K562 (cell line): ENCODE data around the gene MT1M. TPM values are rescaled to one million over a fixed set of nuclear protein-coding genes. Genes with fewer than 3 reads are reported as not detected.

Experiments used
- CBFA2T3 ChIP-seq: fragments of 450-650 bp; IDR thresholded peaks from 2 replicates; pipeline ENCODE4 v1.6.1; 2017
- ESRRA ChIP-seq: fragments of 450-650 bp; IDR thresholded peaks from 2 replicates; pipeline ENCODE4 v1.6.1; 2014; ENCODE audit warnings: low read depth, mild to moderate bottlenecking, moderate library complexity, borderline replicate concordance
- HDAC1 ChIP-seq, 2 experiments: fragments of 450-650 bp; IDR thresholded peaks; 2 replicates each; pipeline ENCODE4 v1.6.1; 2016 to 2017; ENCODE audit warnings: inconsistent platforms in 1 of 2, mild to moderate bottlenecking in 1 of 2, moderate library complexity in 1 of 2
- HDAC2 ChIP-seq: fragments of 450-650 bp; IDR thresholded peaks from 2 replicates; pipeline ENCODE4 v1.6.1; 2016; ENCODE audit warnings: mild to moderate bottlenecking
- JUND ChIP-seq, 2 experiments: IDR thresholded peaks; 2 replicates in 1 of 2; 3 replicates in 1 of 2; pipeline ENCODE4 v1.6.1; 2011; ENCODE audit warnings: borderline replicate concordance in 2 of 2, low read depth in 2 of 2, low read length in 2 of 2, improper control_type of control experiment in 1 of 2, missing biosample characterization in 1 of 2, missing genetic modification characterization in 1 of 2, missing genetic modification reagents in 1 of 2
- KDM5B ChIP-seq: fragments of 200-600 bp; sonication (generic); IDR thresholded peaks from 2 replicates; pipeline ENCODE4 v1.6.1; 2012; ENCODE audit warnings: low read depth, mild to moderate bottlenecking, moderate library complexity, low read length, control low read depth, inconsistent platforms; ENCODE audit not compliant: insufficient replicate concordance
- MEF2D ChIP-seq: conservative IDR thresholded peaks from 2 replicates; pipeline ENCODE4 v1.6.1; 2016; ENCODE audit warnings: low read depth, missing genetic modification characterization, missing compliant biosample characterization
- MTF1 ChIP-seq: fragments of 250-450 bp; sonication (Bioruptor Pico); IDR thresholded peaks from 2 replicates; pipeline ENCODE4 v1.9.0; 2021; ENCODE audit warnings: moderate library complexity, mild to moderate bottlenecking, inconsistent platforms, borderline replicate concordance
- NFIC ChIP-seq: fragments of 450-650 bp; IDR thresholded peaks from 2 replicates; pipeline ENCODE4 v1.6.1; 2017; ENCODE audit warnings: mild to moderate bottlenecking, inconsistent platforms
- POLR2G ChIP-seq: fragments of 200-400 bp; formaldehyde crosslinking; IDR thresholded peaks from 2 replicates; pipeline ENCODE4 v1.6.1; 2017; ENCODE audit warnings: low read depth, mild to moderate bottlenecking, antibody characterized with exemption, low read length, moderate library complexity
- POLR2H ChIP-seq: IDR thresholded peaks from 2 replicates; pipeline ENCODE4 v1.6.1; 2016; ENCODE audit warnings: missing genetic modification characterization, low read depth, mild to moderate bottlenecking, control low read depth, missing compliant biosample characterization, moderate library complexity
- RCOR1 ChIP-seq, 2 experiments: IDR thresholded peaks; 2 replicates each; pipeline ENCODE4 v1.6.1; 2012; ENCODE audit warnings: low read depth in 2 of 2, low read length in 2 of 2, borderline replicate concordance in 1 of 2, improper control_type of control experiment in 1 of 2
- RUNX1 ChIP-seq: sonication (generic); IDR thresholded peaks from 2 replicates; pipeline ENCODE4 v1.6.1; 2016; ENCODE audit warnings: antibody characterized with exemption, low read depth
- U2AF1 ChIP-seq: fragments of 200-400 bp; formaldehyde crosslinking; optimal IDR thresholded peaks from 2 replicates; pipeline ENCODE3; 2017; ENCODE audit warnings: mild to moderate bottlenecking, low read depth, low read length, moderate library complexity
- ZNF212 ChIP-seq: fragments of 450-650 bp; formaldehyde crosslinking; IDR thresholded peaks from 2 replicates; pipeline ENCODE4 v1.4.0; 2020; ENCODE audit warnings: mild to moderate bottlenecking
- ZZZ3 ChIP-seq: fragments of 450-650 bp; IDR thresholded peaks from 2 replicates; pipeline ENCODE4 v1.6.1; 2016; ENCODE audit warnings: antibody characterized with exemption, mild to moderate bottlenecking, moderate library complexity
- polyA plus RNA-seq, 8 experiments: library from polyadenylated mRNA; depleted of rRNA in 4 of 8; stranded (reverse) in 5 of 8; unstranded in 3 of 8; fragments of >200 nt; fragmentation: Nextera tagmentation in 2 of 8; fragmentation: Illumina TruSeq in 1 of 8; extraction: Ambion mirVana in 2 of 8; extraction: Trizol in 1 of 8; gene quantifications; 2 replicates each; pipeline versions ENCODE4 v1.2.1 to v1.2.3, GENCODE V29; 2011 to 2014; ENCODE audit warnings: inconsistent platforms in 1 of 8, missing spikeins in 1 of 8
- total RNA-seq, 7 experiments: library from RNA; depleted of rRNA in 6 of 7; stranded (reverse); fragments of >200 nt in 6 of 7; fragmentation: Illumina TruSeq in 2 of 7; extraction: Trizol in 2 of 7; gene quantifications; 2 replicates each; pipeline versions ENCODE4 v1.2.1 to v1.2.3, GENCODE V29; 2011 to 2021; ENCODE audit warnings: low replicate concordance in 1 of 7
- TF ChIP-seq, protein P1 (sequence below): sonication (generic); formaldehyde crosslinking; IDR thresholded peaks from 2 replicates; pipeline ENCODE4 v1.8.0; 2022; ENCODE audit warnings: mild to moderate bottlenecking, low read depth, missing genetic modification reagents
- TF ChIP-seq, protein P2 (sequence below), 2 experiments: IDR thresholded peaks; 2 replicates each; pipeline ENCODE4 v1.6.1; 2011; ENCODE audit warnings: borderline replicate concordance in 1 of 2, control low read depth in 1 of 2, low read depth in 1 of 2, low read length in 1 of 2, mild to moderate bottlenecking in 1 of 2, mixed read lengths in 1 of 2, moderate library complexity in 1 of 2; ENCODE audit not compliant: insufficient read depth in 1 of 2, insufficient read length in 1 of 2, poor library complexity in 1 of 2, severe bottlenecking in 1 of 2; ENCODE audit errors: extremely low read depth in 1 of 2
- TF ChIP-seq, protein P3 (sequence below): IDR thresholded peaks from 3 replicates; pipeline ENCODE4 v1.6.1; 2011; ENCODE audit warnings: borderline replicate concordance, mild to moderate bottlenecking, moderate library complexity; ENCODE audit not compliant: insufficient read length; ENCODE audit errors: extremely low read depth

MT1M gene
- total and polyA plus RNA-seq, 9 of the 15 experiments (the other 6 are each of a cell fraction or from before 2014, with no cell fraction given) = not detected

DNA sequence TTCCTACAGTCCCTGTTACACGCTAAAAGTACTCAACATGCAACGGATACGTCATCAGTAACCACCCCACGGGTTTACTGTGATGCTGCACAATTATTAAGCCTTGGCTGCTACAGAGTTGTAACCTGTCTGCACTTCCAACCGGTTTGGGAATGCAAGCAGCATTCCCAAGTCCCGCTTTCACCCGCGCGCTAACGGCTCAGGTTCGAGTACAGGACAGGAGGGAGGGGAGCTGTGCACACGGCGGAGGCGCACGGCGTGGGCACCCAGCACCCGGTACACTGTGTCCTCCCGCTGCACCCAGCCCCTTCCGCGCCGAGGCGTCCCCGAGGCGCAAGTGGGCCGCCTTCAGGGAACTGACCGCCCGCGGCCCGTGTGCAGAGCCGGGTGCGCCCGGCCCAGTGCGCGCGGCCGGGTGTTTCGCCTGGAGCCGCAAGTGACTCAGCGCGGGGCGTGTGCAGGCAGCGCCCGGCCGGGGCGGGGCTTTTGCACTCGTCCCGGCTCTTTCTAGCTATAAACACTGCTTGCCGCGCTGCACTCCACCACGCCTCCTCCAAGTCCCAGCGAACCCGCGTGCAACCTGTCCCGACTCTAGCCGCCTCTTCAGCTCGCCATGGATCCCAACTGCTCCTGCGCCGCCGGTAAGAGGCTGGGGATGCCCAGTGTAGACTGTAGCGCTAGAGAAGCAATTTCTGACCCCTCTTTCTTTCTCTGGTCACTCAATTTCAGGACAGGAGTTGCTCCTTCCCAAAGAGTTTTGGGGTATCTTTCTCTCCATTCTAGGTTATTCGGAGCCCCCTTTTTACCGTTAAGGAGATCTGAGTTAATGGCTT lies 24.2 kb upstream of the MT1M start, which contains the start of gene MT2A (continued):
- TF ChIP-seq RCOR1 (IDR thresholded peaks at IDR 0.05; ENCODE audit: borderline replicate concordance in 1 of 2, low read depth in 2 of 2, low read length in 2 of 2) (peak in 1 of 2 experiments; percentile 64; a peak in 1 of 4 replicates), POLR2H (peak; percentile 63), MTF1 (CRISPR knock-in tag) (peak; percentile 99), JUND (IDR thresholded peaks at IDR 0.05; ENCODE audit: borderline replicate concordance, low read depth, low read length) (peak; percentile 91), JUND (tag; IDR thresholded peaks at IDR 0.05; ENCODE audit: borderline replicate concordance, low read depth, low read length) (peak; percentile 85; the same call in 1 of the 3 replicates), ZZZ3 (no peak), HDAC2 (0 out of 2 replicates have a peak, but pooled peaks have one; percentile 11), U2AF1 (peak; percentile 72), NFIC (0 out of 2 replicates have a peak, but pooled peaks have one; percentile 34), CBFA2T3 (peak; percentile 14; the same call in 1 of the 2 replicates), KDM5B (peak; percentile 69), ESRRA (peak; percentile 48; the same call in 1 of the 2 replicates), MEF2D (tag) (0 out of 2 replicates have a peak, but pooled peaks have one; percentile 23), POLR2G (peak; percentile 92), ZNF212 (CRISPR knock-in tag) (0 out of 2 replicates have a peak, but pooled peaks have one; percentile 55), RUNX1 (no peak), HDAC1 (IDR thresholded peaks at IDR 0.05) (peak in 1 of 2 experiments; percentile 34; a peak in 1 of 4 replicates)
- TF ChIP-seq, protein P1, sequence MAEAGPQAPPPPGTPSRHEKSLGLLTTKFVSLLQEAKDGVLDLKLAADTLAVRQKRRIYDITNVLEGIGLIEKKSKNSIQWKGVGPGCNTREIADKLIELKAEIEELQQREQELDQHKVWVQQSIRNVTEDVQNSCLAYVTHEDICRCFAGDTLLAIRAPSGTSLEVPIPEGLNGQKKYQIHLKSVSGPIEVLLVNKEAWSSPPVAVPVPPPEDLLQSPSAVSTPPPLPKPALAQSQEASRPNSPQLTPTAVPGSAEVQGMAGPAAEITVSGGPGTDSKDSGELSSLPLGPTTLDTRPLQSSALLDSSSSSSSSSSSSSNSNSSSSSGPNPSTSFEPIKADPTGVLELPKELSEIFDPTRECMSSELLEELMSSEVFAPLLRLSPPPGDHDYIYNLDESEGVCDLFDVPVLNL (CRISPR knock-in tag) = 0 out of 2 replicates have a peak, but pooled peaks have one; percentile 40
- TF ChIP-seq, protein P2, sequence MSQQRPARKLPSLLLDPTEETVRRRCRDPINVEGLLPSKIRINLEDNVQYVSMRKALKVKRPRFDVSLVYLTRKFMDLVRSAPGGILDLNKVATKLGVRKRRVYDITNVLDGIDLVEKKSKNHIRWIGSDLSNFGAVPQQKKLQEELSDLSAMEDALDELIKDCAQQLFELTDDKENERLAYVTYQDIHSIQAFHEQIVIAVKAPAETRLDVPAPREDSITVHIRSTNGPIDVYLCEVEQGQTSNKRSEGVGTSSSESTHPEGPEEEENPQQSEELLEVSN (IDR thresholded peaks at IDR 0.05; ENCODE audit: borderline replicate concordance in 1 of 2, extremely low read depth in 1 of 2, insufficient read depth in 1 of 2, insufficient read length in 1 of 2, low read depth in 1 of 2, low read length in 1 of 2, poor library complexity in 1 of 2, severe bottlenecking in 1 of 2) = peak; percentile 75 to 89
- TF ChIP-seq, protein P3, sequence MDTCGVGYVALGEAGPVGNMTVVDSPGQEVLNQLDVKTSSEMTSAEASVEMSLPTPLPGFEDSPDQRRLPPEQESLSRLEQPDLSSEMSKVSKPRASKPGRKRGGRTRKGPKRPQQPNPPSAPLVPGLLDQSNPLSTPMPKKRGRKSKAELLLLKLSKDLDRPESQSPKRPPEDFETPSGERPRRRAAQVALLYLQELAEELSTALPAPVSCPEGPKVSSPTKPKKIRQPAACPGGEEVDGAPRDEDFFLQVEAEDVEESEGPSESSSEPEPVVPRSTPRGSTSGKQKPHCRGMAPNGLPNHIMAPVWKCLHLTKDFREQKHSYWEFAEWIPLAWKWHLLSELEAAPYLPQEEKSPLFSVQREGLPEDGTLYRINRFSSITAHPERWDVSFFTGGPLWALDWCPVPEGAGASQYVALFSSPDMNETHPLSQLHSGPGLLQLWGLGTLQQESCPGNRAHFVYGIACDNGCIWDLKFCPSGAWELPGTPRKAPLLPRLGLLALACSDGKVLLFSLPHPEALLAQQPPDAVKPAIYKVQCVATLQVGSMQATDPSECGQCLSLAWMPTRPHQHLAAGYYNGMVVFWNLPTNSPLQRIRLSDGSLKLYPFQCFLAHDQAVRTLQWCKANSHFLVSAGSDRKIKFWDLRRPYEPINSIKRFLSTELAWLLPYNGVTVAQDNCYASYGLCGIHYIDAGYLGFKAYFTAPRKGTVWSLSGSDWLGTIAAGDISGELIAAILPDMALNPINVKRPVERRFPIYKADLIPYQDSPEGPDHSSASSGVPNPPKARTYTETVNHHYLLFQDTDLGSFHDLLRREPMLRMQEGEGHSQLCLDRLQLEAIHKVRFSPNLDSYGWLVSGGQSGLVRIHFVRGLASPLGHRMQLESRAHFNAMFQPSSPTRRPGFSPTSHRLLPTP = peak; percentile 32
